Measurements from ENCODE around the gene GAP43. TPM values are rescaled to one million over a fixed set of nuclear protein-coding genes. Genes with fewer than 3 reads are reported as not detected.

GAP43 gene
- total and polyA plus RNA-seq, 7 experiments from 2014 or later: not detected

- Mint-ChIP-seq H3K27me3 (peaks cover 0 to 18% (median 7%) of the 10 kb centered on the region in 5 donors), H3K9me3 (peaks cover 0 to 4% (median 0%) of the 10 kb centered on the region in 11 donors), H3K36me3 (no peaks in the 10 kb centered on the region), H3K27ac (no peak overlapping the region), H3K4me3 (no peak overlapping the region), H3K4me1 (no peaks in the 10 kb centered on the region)
- H3K27ac ChIP-seq (ENCODE audit: low read depth, low read length): no peak overlapping the region
- H3K27me3 ChIP-seq (ENCODE audit: control insufficient read depth in 2 of 2, insufficient read depth in 2 of 2, low read length in 2 of 2): no peaks in the 10 kb centered on the region
- ChIA-PET POLR2A (no interaction called here), CTCF (no interaction called here)
- DNase-seq (no peak), ATAC-seq (no peak)
- no peaks in the 10 kb centered on the region for H3K4me1 ChIP-seq (ENCODE audit: control insufficient read depth in 2 of 2, insufficient read depth in 2 of 2, low read length in 2 of 2)
- H3K4me3 ChIP-seq (ENCODE audit: low read length): no peak overlapping the region
- H3K9me3 ChIP-seq (ENCODE audit: control insufficient read depth in 2 of 3, low read length in 3 of 3): no peaks in the 10 kb centered on the region
- intact Hi-C loops (cut with micrococcal nuclease): no loop called here
- H3K36me3 ChIP-seq (ENCODE audit: control insufficient read depth in 2 of 3, insufficient read depth in 3 of 3, low read length in 3 of 3): no peaks in the 10 kb centered on the region
Measured at GRCh38 chr3:115588201-115589115, 34.9 kb upstream of the GAP43 start.

DNA sequence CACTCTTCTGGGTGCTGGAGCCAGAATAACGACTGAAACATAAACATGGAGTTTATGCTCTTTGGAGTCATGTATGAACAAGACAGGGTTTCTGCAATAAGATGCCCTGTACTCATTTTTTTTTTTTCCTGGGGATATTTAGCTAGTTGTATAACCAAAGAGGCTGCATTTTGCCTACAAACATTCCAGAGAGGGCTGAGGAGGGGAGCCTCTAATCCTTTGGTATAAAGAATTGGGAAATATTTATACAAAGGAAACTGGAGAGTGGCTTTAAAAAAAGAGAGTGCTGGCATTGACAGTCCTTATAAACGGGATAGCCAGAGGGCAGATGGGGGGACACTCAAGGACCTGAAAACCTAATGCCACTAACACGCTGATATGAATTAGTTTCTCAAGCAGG, 32.4 kb upstream of the GAP43 start:
- no peak overlapping the region for H3K4me3 Mint-ChIP-seq

GRCh38 chr3:115595611-115596275, 27.6 kb upstream of the GAP43 start:
- Histone ChIP-seq H3K4me1 (ENCODE audit: control insufficient read depth in 2 of 2, insufficient read depth in 2 of 2, low read length in 2 of 2) (no peaks in the 10 kb centered on the region), H3K27me3 (ENCODE audit: control insufficient read depth in 2 of 2, insufficient read depth in 2 of 2, low read length in 2 of 2) (no peaks in the 10 kb centered on the region), H3K36me3 (ENCODE audit: control insufficient read depth in 2 of 3, insufficient read depth in 3 of 3, low read length in 3 of 3) (no peaks in the 10 kb centered on the region), H3K9me3 (ENCODE audit: control insufficient read depth in 2 of 3, low read length in 3 of 3) (no peaks in the 10 kb centered on the region), H3K4me3 (ENCODE audit: low read length) (no peak overlapping the region), H3K27ac (ENCODE audit: low read depth, low read length) (no peak overlapping the region)
- intact Hi-C loops (cut with micrococcal nuclease): no loop called here
- no peak overlapping the region for H3K27ac Mint-ChIP-seq
- CTCF ChIA-PET: no interaction called here
- POLR2A ChIA-PET: no interaction called here
- peaks cover 0 to 11% (median 6%) of the 10 kb centered on the region in 11 donors for H3K9me3 Mint-ChIP-seq
- ATAC-seq (no peak), DNase-seq (no peak)
- no peaks in the 10 kb centered on the region for H3K36me3 Mint-ChIP-seq
- no peaks in the 10 kb centered on the region for H3K4me1 Mint-ChIP-seq
- H3K4me3 Mint-ChIP-seq: no peak overlapping the region
- H3K27me3 Mint-ChIP-seq: peaks cover 0 to 21% (median 5%) of the 10 kb centered on the region in 5 donors

More for the DNA sequence above, 32.4 kb upstream of the GAP43 start:
- DNase-seq: no peak
- Histone ChIP-seq H3K4me3 (ENCODE audit: low read length) (no peak overlapping the region), H3K27me3 (ENCODE audit: control insufficient read depth in 2 of 2, insufficient read depth in 2 of 2, low read length in 2 of 2) (no peaks in the 10 kb centered on the region), H3K36me3 (ENCODE audit: control insufficient read depth in 2 of 3, insufficient read depth in 3 of 3, low read length in 3 of 3) (no peaks in the 10 kb centered on the region), H3K9me3 (ENCODE audit: control insufficient read depth in 2 of 3, low read length in 3 of 3) (no peaks in the 10 kb centered on the region), H3K4me1 (ENCODE audit: control insufficient read depth in 2 of 2, insufficient read depth in 2 of 2, low read length in 2 of 2) (no peaks in the 10 kb centered on the region), H3K27ac (ENCODE audit: low read depth, low read length) (no peak overlapping the region)
- Mint-ChIP-seq H3K4me1 (no peaks in the 10 kb centered on the region), H3K9me3 (peaks cover 0 to 11% (median 4%) of the 10 kb centered on the region in 11 donors), H3K36me3 (no peaks in the 10 kb centered on the region), H3K27ac (no peak overlapping the region), H3K27me3 (peaks cover 0 to 17% (median 7%) of the 10 kb centered on the region in 5 donors)
- CTCF ChIA-PET: no interaction called here
- intact Hi-C loops (cut with micrococcal nuclease): no loop called here
- POLR2A ChIA-PET: no interaction called here
- no peak for ATAC-seq

DNA sequence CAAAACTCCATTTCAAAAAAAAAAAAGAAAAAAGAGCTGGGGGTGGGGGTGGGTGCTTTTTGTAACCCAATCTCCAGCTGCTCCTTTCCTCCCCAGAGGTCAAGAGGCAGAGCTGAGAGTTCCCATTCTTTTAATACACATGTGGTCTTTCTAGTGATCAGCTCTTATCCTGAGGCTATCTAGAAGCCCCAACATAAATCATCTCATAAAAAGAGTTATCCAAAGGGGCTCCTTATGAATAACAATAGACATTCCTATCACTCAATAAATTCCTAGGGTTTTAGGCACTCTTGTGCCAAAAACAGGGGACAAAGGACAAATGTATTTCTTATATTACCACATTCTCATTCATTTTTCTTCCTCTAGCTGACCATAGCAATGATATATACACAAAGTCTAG, 25.1 kb upstream of the GAP43 start:
- H3K36me3 Mint-ChIP-seq: no peaks in the 10 kb centered on the region
- no peaks in the 10 kb centered on the region for H3K9me3 ChIP-seq (ENCODE audit: control insufficient read depth in 2 of 3, low read length in 3 of 3)
- peaks cover 0 to 11% (median 6%) of the 10 kb centered on the region in 11 donors for H3K9me3 Mint-ChIP-seq
- no peaks in the 10 kb centered on the region for H3K4me1 Mint-ChIP-seq
- ATAC-seq (no peak), DNase-seq (no peak)
- no peak overlapping the region for H3K27ac ChIP-seq (ENCODE audit: low read depth, low read length)
- no peak overlapping the region for H3K27ac Mint-ChIP-seq
- no peaks in the 10 kb centered on the region for H3K27me3 ChIP-seq (ENCODE audit: control insufficient read depth in 2 of 2, insufficient read depth in 2 of 2, low read length in 2 of 2)
- H3K4me3 Mint-ChIP-seq: no peak overlapping the region
- POLR2A ChIA-PET: no interaction called here
- H3K27me3 Mint-ChIP-seq: peaks cover 0 to 27% (median 16%) of the 10 kb centered on the region in 5 donors
- no peaks in the 10 kb centered on the region for H3K4me1 ChIP-seq (ENCODE audit: control insufficient read depth in 2 of 2, insufficient read depth in 2 of 2, low read length in 2 of 2)
- intact Hi-C loops (cut with micrococcal nuclease): no loop called here
- no peak overlapping the region for H3K4me3 ChIP-seq (ENCODE audit: low read length)
- CTCF ChIA-PET: no interaction called here
- H3K36me3 ChIP-seq (ENCODE audit: control insufficient read depth in 2 of 3, insufficient read depth in 3 of 3, low read length in 3 of 3): no peaks in the 10 kb centered on the region

GRCh38 chr3:115602194-115602593, 21.1 kb upstream of the GAP43 start:
- no peak overlapping the region for H3K4me3 Mint-ChIP-seq
- Histone ChIP-seq H3K27ac (ENCODE audit: low read depth, low read length) (no peak overlapping the region), H3K4me3 (ENCODE audit: low read length) (no peak overlapping the region), H3K27me3 (ENCODE audit: control insufficient read depth in 2 of 2, insufficient read depth in 2 of 2, low read length in 2 of 2) (no peaks in the 10 kb centered on the region), H3K36me3 (ENCODE audit: control insufficient read depth in 2 of 3, insufficient read depth in 3 of 3, low read length in 3 of 3) (no peaks in the 10 kb centered on the region), H3K9me3 (ENCODE audit: control insufficient read depth in 2 of 3, low read length in 3 of 3) (no peaks in the 10 kb centered on the region), H3K4me1 (ENCODE audit: control insufficient read depth in 2 of 2, insufficient read depth in 2 of 2, low read length in 2 of 2) (no peaks in the 10 kb centered on the region)
- POLR2A ChIA-PET: no interaction called here
- H3K27me3 Mint-ChIP-seq: peaks cover 0 to 22% (median 16%) of the 10 kb centered on the region in 5 donors
- ATAC-seq (no peak), DNase-seq (no peak)
- CTCF ChIA-PET: no interaction called here
- no peak overlapping the region for H3K27ac Mint-ChIP-seq
- peaks cover 0 to 2% (median 0%) of the 10 kb centered on the region in 11 donors for H3K9me3 Mint-ChIP-seq
- no peaks in the 10 kb centered on the region for H3K36me3 Mint-ChIP-seq
- no peaks in the 10 kb centered on the region for H3K4me1 Mint-ChIP-seq
- intact Hi-C loops (cut with micrococcal nuclease): no loop called here

DNA sequence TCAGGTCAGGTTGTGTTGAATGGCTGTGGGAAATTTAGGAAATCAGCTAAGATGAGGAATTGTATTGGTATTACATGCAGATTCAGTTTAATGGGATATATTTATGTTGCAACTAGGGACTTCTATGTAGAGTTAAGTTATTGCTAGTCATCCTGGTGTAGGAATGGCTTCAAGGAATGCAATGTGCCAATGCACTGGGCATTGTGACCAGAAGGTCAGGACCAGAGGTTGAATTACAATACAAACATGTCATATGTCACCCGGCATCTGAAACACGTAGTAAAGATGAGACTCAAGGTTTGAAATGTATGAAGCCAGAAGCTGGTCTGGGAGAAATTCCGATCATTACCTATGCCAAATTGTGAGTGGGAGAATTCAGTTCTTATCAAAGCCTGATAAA, 11.7 kb upstream of the GAP43 start:
- Histone ChIP-seq H3K9me3 (ENCODE audit: control insufficient read depth in 2 of 3, low read length in 3 of 3) (no peaks in the 10 kb centered on the region), H3K4me1 (ENCODE audit: control insufficient read depth in 2 of 2, insufficient read depth in 2 of 2, low read length in 2 of 2) (no peaks in the 10 kb centered on the region), H3K27me3 (ENCODE audit: control insufficient read depth in 2 of 2, insufficient read depth in 2 of 2, low read length in 2 of 2) (no peaks in the 10 kb centered on the region), H3K4me3 (ENCODE audit: low read length) (no peak overlapping the region), H3K36me3 (ENCODE audit: control insufficient read depth in 2 of 3, insufficient read depth in 3 of 3, low read length in 3 of 3) (no peaks in the 10 kb centered on the region), H3K27ac (ENCODE audit: low read depth, low read length) (no peak overlapping the region)
- H3K4me3 Mint-ChIP-seq: no peak overlapping the region
- H3K36me3 Mint-ChIP-seq: no peaks in the 10 kb centered on the region
- intact Hi-C loops (cut with micrococcal nuclease): no loop called here
- H3K27ac Mint-ChIP-seq: no peak overlapping the region
- H3K4me1 Mint-ChIP-seq: no peaks in the 10 kb centered on the region
- peaks cover 0 to 4% (median 0%) of the 10 kb centered on the region in 11 donors for H3K9me3 Mint-ChIP-seq
- CTCF ChIA-PET: interaction anchor here (0.7 kb wide), 1 partner anchor 43 kb away, joined by 4 read pairs; no protein-coding TSS in a partner anchor
- no peak for DNase-seq
- peaks cover 2 to 34% (median 30%) of the 10 kb centered on the region in 5 donors for H3K27me3 Mint-ChIP-seq
- POLR2A ChIA-PET: no interaction called here
- no peak for ATAC-seq

Data from naive thymus-derived CD4-positive, alpha-beta T cell (primary cell).